Body of pancreas (tissue), 4 donors: ENCODE measurements around the gene PDE1A. TPM values are rescaled to one million over a fixed set of nuclear protein-coding genes. Genes with fewer than 3 reads are reported as not detected.

Experiments
- ATAC-seq: fragments of 150-250 bp; one replicate; pipeline ENCODE4 v1.9.1; 2016
- DNase-seq, 4 donors: peaks; one replicate each; pipeline ENCODE4 v3.0.0-alpha.2; 2019
- H3K27ac ChIP-seq, 4 donors: fragments of 200-600 bp; sonication (generic); 1 replicate in 3 of 4; 2 replicates in 1 of 4; pipeline versions ENCODE4 v1.5.1 to v1.6.1; 2016 to 2019; ENCODE audit warnings: mild to moderate bottlenecking in 1 of 4, mixed read lengths in 1 of 4, moderate library complexity in 1 of 4
- H3K27me3 ChIP-seq, 2 donors: fragments of 200-600 bp; sonication (generic); one replicate each; pipeline ENCODE4 v1.6.0; 2016; ENCODE audit warnings: mild to moderate bottlenecking in 1 of 2
- H3K36me3 ChIP-seq, 2 donors: fragments of 200-600 bp; sonication (generic); replicated peaks in 1 of 2; 2 replicates each; pipeline ENCODE4 v1.5.1; 2016; ENCODE audit warnings: low read depth in 2 of 2; ENCODE audit not compliant: insufficient read depth in 1 of 2
- H3K4me1 ChIP-seq: fragments of 200-600 bp; sonication (generic); one replicate; pipeline ENCODE4 v1.6.0; 2016
- H3K4me3 ChIP-seq, 2 donors: fragments of 200-600 bp; sonication (generic); 1 replicate in 1 of 2; 2 replicates in 1 of 2; pipeline ENCODE4 v1.5.1; 2016 to 2019
- H3K9me3 ChIP-seq, 3 donors: fragments of 200-600 bp; sonication (generic); 1 replicate in 2 of 3; 2 replicates in 1 of 3; pipeline ENCODE4 v1.5.1; 2016
- POLR2A ChIP-seq, 3 donors: fragments of 450-650 bp; IDR thresholded peaks; one replicate each; pipeline ENCODE4 v1.6.1; 2016; ENCODE audit warnings: antibody characterized with exemption in 3 of 3, mild to moderate bottlenecking in 2 of 3
- WGBS, 2 donors: methylation state at CpG; one replicate each; pipeline ENCODE4 v1.1.5; 2017; 5-methylcytosine and 5-hydroxymethylcytosine counted together
- intact Hi-C: fragments of 100-400 bp; cut with DNase I; formaldehyde crosslinking; loops from one replicate; pipeline ENCODE4 v1.15.1; 2023
- total RNA-seq, 2 donors: library from RNA; depleted of rRNA; stranded (reverse); fragments of >200 nt; gene quantifications; one replicate each; pipeline ENCODE4 v1.1.0, GENCODE V29; 2016
- TF ChIP-seq, protein P1 (sequence below), 7 experiments: fragments of 450-650 bp in 4 of 7; fragments of 200-600 bp in 3 of 7; sonication (generic) in 3 of 7; IDR thresholded peaks; one replicate each; pipeline ENCODE4 v1.5.1; 2016 to 2019; ENCODE audit warnings: antibody characterized with exemption in 7 of 7

The PDE1A gene
- total RNA-seq, 2 donors from 2014 or later: 4.0 to 4.2 TPM

DNA sequence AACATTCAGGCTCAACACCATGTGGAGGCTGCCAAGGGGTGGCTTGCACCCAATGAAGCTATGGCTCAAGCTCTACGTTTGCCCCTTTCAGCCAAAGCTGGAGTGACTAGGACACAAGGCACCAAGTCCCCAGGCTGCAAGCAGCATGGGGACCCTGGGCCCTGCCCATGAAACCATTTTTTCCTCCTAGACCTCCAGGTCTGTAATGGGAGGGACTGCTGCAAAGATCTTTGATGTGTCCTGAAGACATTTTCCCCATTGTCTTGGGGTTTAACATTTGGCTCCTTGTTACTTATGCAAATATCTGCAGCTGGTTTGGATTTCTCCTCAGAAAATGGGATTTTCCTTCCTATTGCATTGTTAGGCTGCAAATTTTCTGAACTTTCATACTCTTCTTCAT lies 51.0 kb downstream of the PDE1A start:
- H3K9me3 ChIP-seq: no peaks in the 10 kb centered on the region
- H3K4me1 ChIP-seq: peaks cover 17% of the 10 kb centered on the region
- WGBS, 2 donors: 83 to 86% methylated on average over 1 of the region's 1 CpG
- ATAC-seq (no peak), DNase-seq (no peak)
- H3K27me3 ChIP-seq: no peaks in the 10 kb centered on the region
- H3K4me3 ChIP-seq: no peak overlapping the region
- TF ChIP-seq, protein P1, sequence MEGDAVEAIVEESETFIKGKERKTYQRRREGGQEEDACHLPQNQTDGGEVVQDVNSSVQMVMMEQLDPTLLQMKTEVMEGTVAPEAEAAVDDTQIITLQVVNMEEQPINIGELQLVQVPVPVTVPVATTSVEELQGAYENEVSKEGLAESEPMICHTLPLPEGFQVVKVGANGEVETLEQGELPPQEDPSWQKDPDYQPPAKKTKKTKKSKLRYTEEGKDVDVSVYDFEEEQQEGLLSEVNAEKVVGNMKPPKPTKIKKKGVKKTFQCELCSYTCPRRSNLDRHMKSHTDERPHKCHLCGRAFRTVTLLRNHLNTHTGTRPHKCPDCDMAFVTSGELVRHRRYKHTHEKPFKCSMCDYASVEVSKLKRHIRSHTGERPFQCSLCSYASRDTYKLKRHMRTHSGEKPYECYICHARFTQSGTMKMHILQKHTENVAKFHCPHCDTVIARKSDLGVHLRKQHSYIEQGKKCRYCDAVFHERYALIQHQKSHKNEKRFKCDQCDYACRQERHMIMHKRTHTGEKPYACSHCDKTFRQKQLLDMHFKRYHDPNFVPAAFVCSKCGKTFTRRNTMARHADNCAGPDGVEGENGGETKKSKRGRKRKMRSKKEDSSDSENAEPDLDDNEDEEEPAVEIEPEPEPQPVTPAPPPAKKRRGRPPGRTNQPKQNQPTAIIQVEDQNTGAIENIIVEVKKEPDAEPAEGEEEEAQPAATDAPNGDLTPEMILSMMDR (IDR thresholded peaks at IDR 0.05): no peak
- no peak for TF ChIP-seq POLR2A (IDR thresholded peaks at IDR 0.05)
- H3K27ac ChIP-seq: no peak overlapping the region
- H3K36me3 ChIP-seq: no peaks in the 10 kb centered on the region
- intact Hi-C loops: no loop called here

DNA sequence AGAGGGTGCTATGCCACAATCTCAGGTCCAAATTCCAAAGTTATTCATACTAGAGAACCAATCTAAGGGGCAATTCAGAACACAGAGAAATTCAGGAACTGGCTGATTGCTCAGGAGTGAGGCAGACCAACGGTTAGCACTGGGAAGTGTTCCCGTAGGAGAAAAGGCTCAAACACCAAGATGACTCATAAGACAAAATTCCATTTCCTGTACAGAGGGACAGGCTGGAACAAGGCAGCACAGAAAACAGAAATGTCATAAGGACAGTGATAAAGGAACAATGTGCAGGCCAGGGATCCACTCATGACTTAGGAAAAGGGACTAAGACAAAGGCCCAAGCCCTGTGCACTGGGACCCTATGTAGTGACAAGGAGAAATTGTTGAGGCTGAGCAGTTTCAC lies 54.2 kb downstream of the PDE1A start:
- TF ChIP-seq, protein P1 (IDR thresholded peaks at IDR 0.05): no peak
- H3K27ac ChIP-seq: peak overlapping the region in 2 of 4 donors; percentile 43 to 44
- 51 to 67% methylated on average over 2 of the region's 2 CpGs for WGBS, 2 donors
- H3K27me3 ChIP-seq: no peaks in the 10 kb centered on the region
- intact Hi-C loops: no loop called here
- H3K36me3 ChIP-seq: no peaks in the 10 kb centered on the region
- ATAC-seq: peak; percentile 83
- peaks cover under 1% of the 10 kb centered on the region for H3K4me1 ChIP-seq
- H3K4me3 ChIP-seq: no peak overlapping the region
- H3K9me3 ChIP-seq: no peaks in the 10 kb centered on the region
- DNase-seq: peak in 1 of 4 donors; percentile 36

DNA sequence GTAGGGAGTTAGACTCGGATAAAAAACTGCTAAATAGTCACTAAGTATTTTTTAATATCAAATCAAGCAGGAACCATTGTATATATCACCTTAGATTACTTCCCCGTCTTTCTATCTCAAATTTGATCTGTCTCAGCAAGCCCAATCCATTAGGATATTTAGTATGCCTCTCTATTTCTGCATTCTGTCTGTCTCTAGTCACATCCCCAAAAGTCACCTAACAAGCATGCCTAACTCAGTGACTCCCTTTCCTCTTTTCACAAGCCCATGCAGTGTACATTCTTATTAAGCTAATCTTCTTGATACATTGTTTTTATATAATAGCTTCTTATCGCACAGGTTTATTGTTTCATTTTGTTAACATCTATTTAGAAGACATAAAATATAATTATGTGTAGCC lies 57.8 kb downstream of the PDE1A start:
- intact Hi-C loops: no loop called here
- DNase-seq (no peak), ATAC-seq (no peak)
- Histone ChIP-seq H3K27me3 (no peaks in the 10 kb centered on the region), H3K27ac (no peak overlapping the region), H3K4me3 (no peak overlapping the region), H3K9me3 (no peaks in the 10 kb centered on the region), H3K36me3 (no peaks in the 10 kb centered on the region), H3K4me1 (no peaks in the 10 kb centered on the region)
- no peak for TF ChIP-seq POLR2A (IDR thresholded peaks at IDR 0.05)
- TF ChIP-seq, protein P1 (IDR thresholded peaks at IDR 0.05): no peak
- WGBS, 2 donors: 86 to 90% methylated on average over 3 of the region's 3 CpGs

DNA sequence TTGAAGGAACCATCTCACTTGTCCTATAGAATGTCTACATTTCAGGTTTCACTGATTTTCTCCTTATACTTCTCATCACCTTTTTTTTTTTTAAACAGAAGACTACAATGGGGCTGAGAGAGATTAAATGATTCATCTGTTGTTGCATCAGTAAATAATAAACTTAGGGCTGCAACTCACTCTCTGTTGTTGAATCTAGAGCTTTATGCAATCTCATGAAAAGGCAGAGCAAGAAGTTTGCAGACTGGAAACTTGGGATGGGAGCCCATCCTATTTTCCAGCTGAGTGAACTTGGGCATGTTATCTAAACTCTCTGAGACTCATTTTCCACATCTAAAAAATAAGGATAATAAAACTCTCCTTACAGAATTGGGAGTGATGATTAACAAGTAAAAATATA lies 58.4 kb downstream of the PDE1A start:
- TF ChIP-seq POLR2A (IDR thresholded peaks at IDR 0.05): no peak
- TF ChIP-seq, protein P1 (IDR thresholded peaks at IDR 0.05): no peak
- Histone ChIP-seq H3K36me3 (no peaks in the 10 kb centered on the region), H3K27me3 (no peaks in the 10 kb centered on the region), H3K9me3 (no peaks in the 10 kb centered on the region), H3K4me1 (no peaks in the 10 kb centered on the region), H3K4me3 (no peak overlapping the region), H3K27ac (no peak overlapping the region)
- no peak for ATAC-seq
- intact Hi-C loops: no loop called here
- no peak for DNase-seq

DNA sequence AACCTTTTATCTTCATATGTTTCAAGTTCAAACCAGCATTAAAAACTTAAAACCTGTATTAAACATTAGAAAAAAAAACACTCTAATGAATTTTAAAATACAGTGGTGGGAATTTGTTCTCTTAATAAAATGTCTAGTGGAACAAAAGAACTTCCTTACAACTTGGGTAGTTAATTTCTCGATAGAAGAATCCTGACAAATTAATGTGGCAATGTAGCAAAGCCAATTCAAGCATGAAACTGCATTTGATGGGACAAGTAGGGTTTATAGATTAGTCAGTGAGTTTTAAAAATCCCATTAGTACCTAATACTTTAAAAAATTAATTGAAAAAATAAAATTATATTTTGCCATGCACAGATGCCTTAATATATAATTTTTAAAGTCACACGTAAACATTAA lies 59.4 kb downstream of the PDE1A start:
- ATAC-seq (no peak), DNase-seq (no peak)
- WGBS, 2 donors: 62 to 92% methylated on average over 2 of the region's 2 CpGs
- Histone ChIP-seq H3K4me3 (no peak overlapping the region), H3K36me3 (no peaks in the 10 kb centered on the region), H3K9me3 (no peaks in the 10 kb centered on the region), H3K27ac (no peak overlapping the region), H3K4me1 (no peaks in the 10 kb centered on the region), H3K27me3 (no peaks in the 10 kb centered on the region)
- TF ChIP-seq POLR2A (IDR thresholded peaks at IDR 0.05): no peak
- TF ChIP-seq, protein P1 (IDR thresholded peaks at IDR 0.05): no peak
- intact Hi-C loops: no loop called here
